GM12872 (cell line): ENCODE results near the gene KRT77.
A peak's percentile ranks its signal among the peaks of the same experiment; 100 is the strongest.

ENCODE experiments used
- TF ChIP-seq, protein P1 (sequence below): IDR thresholded peaks from 3 replicates; pipeline ENCODE4 v1.5.1; 2011; ENCODE audit warnings: low read depth, mild to moderate bottlenecking, low read length, moderate library complexity; ENCODE audit not compliant: insufficient read depth

Gene KRT77

DNA sequence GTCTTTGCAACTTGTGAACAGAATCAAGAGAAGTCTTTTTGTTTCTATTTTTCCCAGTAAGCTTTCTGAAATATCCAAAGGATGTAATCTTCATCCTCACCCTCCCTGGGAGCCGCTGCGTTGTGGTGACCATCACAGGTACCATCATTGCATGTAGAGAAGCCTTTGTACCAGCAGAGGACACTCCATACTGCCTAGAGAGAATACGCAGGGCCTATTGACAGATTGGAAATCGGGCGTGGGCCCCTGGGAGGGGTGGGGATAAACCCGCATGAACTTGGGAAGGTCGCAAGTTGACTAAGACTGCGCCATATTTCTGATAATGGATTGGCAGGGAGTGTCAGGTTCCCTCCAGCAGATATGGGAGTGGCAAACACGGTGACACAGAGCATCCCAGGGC is 35.8 kb downstream of the KRT77 start:
- TF ChIP-seq, protein P1, sequence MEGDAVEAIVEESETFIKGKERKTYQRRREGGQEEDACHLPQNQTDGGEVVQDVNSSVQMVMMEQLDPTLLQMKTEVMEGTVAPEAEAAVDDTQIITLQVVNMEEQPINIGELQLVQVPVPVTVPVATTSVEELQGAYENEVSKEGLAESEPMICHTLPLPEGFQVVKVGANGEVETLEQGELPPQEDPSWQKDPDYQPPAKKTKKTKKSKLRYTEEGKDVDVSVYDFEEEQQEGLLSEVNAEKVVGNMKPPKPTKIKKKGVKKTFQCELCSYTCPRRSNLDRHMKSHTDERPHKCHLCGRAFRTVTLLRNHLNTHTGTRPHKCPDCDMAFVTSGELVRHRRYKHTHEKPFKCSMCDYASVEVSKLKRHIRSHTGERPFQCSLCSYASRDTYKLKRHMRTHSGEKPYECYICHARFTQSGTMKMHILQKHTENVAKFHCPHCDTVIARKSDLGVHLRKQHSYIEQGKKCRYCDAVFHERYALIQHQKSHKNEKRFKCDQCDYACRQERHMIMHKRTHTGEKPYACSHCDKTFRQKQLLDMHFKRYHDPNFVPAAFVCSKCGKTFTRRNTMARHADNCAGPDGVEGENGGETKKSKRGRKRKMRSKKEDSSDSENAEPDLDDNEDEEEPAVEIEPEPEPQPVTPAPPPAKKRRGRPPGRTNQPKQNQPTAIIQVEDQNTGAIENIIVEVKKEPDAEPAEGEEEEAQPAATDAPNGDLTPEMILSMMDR, result peak; percentile 26; the same call in 1 of the 3 replicates

DNA sequence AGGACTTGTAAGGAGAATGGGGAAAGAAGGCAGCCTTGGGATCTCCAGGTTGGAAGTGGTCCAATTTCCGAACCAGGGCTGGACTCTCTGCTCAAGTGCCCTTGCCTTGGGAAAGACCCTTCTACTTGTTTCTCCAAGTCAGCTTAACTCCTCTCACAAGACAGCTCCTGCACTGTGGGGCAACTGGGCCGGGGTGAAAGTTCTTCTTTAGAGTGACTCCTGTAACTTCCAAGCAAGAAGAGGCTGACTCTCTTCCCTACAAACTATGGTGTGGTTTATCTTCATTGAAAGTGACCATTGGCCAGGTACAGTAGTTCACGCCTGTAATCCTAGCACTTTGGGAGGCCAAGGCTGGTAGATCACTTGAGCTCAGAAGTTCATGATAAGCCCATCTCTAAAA is 36.9 kb downstream of the KRT77 start:
- TF ChIP-seq, protein P1, result no peak

DNA sequence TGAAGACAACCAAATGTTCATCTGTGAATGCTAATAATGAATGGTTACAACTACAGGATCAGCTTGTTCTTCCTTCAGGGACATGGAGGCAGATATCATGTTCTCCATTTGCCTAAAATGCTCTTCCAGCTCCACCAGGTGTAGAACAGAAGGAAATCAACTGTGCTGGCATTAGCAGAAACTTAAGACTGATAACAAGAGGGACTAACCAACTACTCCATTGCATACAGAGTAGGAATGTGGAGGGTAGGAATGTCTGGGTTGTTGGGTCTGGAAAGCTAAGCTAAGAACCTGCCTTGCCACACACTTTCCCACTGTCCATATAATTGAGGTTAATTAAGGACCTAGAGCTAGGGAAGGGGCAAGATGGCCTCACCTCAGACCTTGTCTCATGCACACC is 39.9 kb downstream of the KRT77 start:
- TF ChIP-seq, protein P1, result no peak

DNA sequence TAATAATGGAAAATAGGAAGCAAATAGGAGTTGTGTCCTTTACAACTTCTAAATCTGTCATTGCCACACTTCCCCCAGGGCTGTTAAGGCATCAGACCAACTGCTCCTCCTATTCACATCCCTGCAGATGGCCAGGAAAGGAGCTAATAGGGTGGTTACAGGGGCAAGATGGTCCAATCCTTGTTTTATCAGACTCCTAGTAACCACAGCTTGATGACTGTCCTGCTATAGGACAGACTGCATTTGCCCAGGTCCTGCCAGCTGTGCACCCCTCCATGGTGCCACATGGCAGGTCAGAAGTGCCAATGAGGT is 40.5 kb downstream of the KRT77 start:
- TF ChIP-seq, protein P1, result no peak

DNA sequence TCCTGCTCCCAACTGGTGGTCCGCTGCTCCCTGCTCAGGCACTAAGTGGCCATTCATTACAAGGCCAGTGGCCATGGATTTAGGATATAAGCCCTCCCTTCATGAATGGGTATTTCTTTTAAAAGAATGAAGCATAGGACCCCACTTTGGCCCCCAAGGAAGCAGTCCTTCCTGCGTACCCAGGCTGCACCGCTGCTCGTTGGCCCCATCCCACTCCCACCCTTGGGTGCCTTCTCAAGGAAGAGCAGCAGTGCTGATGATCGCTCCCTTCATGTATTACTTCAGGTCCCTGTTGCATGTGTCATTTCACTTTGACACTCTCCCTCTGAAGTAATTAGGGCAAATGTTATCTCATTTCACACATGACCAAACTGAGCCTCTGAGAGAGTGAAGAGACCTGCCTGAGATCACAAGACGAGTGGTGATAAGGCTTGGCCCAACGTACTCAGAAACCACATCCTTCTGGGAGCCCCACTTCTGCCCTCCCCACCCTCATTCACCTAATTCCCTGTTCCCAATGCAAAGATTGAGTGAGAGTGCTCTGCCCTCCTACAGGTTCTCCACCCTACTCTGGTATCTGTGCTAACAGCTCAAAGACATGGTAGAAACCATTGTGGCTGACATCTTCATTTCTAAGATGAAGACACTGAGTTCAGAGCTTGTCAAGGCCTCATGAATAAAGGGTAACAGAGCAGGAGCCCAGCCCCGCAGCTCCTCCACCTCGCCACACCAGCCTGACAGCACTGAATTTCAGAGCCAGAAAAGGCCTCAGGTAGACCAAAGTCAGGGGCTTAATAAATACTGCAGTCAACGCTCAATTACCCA is 41.0 kb downstream of the KRT77 start:
- TF ChIP-seq, protein P1, result no peak

DNA sequence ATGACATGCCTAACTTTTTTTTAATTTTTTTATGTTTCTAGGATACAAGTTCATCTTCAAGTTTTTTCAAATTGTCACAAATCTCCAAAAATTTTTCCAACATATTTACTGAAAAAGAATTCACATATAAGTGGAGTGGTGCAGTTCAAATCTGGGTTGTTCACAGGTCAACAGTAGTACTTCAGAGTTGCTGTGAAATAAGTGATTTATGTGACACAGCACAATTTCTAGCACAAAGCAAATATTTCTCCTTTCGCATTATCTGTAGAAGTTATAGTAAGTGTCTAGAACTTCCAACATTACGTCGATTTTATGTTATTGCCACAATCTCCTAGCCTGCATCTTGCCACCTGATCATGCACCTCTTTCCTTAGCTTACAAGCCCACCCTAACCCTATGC is 41.7 kb downstream of the KRT77 start:
- TF ChIP-seq, protein P1, result no peak

DNA sequence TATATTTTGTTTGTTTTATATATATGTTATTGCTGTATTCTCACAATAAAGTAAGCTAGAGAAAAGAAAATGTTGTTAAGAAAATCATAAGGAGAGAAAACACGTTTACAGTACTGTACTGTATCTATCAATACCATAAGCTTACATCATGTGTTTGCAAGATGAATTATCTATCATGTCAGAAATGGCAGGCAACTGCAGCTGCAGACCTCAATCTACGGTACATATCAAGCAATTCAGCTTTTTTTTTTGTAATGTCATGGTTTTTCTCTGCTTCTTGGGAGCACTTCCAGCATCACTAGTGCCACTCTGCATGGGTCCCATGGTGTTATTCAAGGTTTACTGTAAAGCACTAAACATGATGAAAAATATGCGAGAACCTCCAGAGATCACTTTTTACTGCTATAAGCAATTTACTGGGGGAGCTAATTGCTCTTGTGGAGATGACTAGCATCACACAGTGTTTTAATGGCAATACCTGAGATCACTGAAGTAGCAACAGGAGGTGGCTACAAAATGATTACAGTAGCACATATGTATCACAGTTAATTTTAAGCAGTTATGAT is 42.3 kb downstream of the KRT77 start:
- TF ChIP-seq, protein P1, result no peak
